ENCODE results near the gene DUT. TPM values are rescaled to one million over a fixed set of nuclear protein-coding genes. Genes with fewer than 3 reads are reported as not detected.
A peak's percentile ranks its signal among the peaks of the same experiment; 100 is the strongest.

DUT gene
- polyA plus RNA-seq, 3 donors = 43.8 to 71.9 (median 62.3) TPM

GRCh38 chr15:48330105-48330785, 984 bp upstream of the DUT start:
- peaks cover 3 to 10% of the 10 kb centered on the region in 2 donors for H3K36me3 ChIP-seq (replicated peaks in 1 of 2; ENCODE audit: control insufficient read depth in 1 of 2, insufficient read depth in 2 of 2, low read length in 2 of 2)
- intact Hi-C loops (cut with micrococcal nuclease) = loop anchor here in 1 of 2 donors (10.0 kb wide), 1 partner anchor 485 kb away; the partner anchor contains the start of gene CEP152
- H3K36me3 Mint-ChIP-seq = peaks cover 10% of the 10 kb centered on the region in 2 donors
- H3K9me3 Mint-ChIP-seq = no peaks in the 10 kb centered on the region
- peaks cover 52% of the 10 kb centered on the region for H3K79me2 ChIP-seq (ENCODE audit: insufficient read depth, low read length)
- H3K27me3 Mint-ChIP-seq (ENCODE audit: low read depth in 3 of 3) = no peaks in the 10 kb centered on the region
- peak overlapping the region; percentile 92 for H2AFZ ChIP-seq (ENCODE audit: insufficient read depth, low read depth, low read length, poor library complexity, severe bottlenecking)
- no peak for TF ChIP-seq CTCF (IDR thresholded peaks at IDR 0.05)
- H3K4me1 ChIP-seq (ENCODE audit: control insufficient read depth in 1 of 2, insufficient read depth in 2 of 2, low read length in 2 of 2) = peaks cover 15 to 20% of the 10 kb centered on the region in 2 donors
- no peaks in the 10 kb centered on the region for H3K9me3 ChIP-seq (replicated peaks in 1 of 2; ENCODE audit: control insufficient read depth in 1 of 2, insufficient read depth in 1 of 2, low read length in 2 of 2)
- peaks cover 18% of the 10 kb centered on the region for H4K20me1 ChIP-seq (ENCODE audit: insufficient read depth, low read length)
- peak overlapping the region; percentile 76 to 90 (median 77) for H3K4me3 ChIP-seq (replicated peaks in 1 of 3; ENCODE audit: low read depth in 2 of 3, low read length in 3 of 3)
- H3K27ac ChIP-seq (ENCODE audit: low read depth in 1 of 2, low read length in 2 of 2) = peak overlapping the region in 1 of 2 donors; percentile 93
- H3K4me2 ChIP-seq (replicated peaks; ENCODE audit: extremely low read depth, low read length, poor library complexity, severe bottlenecking) = peak overlapping the region; percentile 93
- peak overlapping the region; percentile 99 to 100 for H3K4me3 Mint-ChIP-seq
- peak overlapping the region in 5 of 7 donors; percentile 56 to 98 (median 92) for H3K27ac Mint-ChIP-seq
- WGBS (ENCODE audit: insufficient coverage) = no CpG with 5 or more reads among the region's 11 CpGs
- H3K9ac ChIP-seq (ENCODE audit: insufficient read depth, low read length, poor library complexity, severe bottlenecking) = peak overlapping the region; percentile 84
- H3K27me3 ChIP-seq (ENCODE audit: control insufficient read depth in 2 of 2, insufficient read depth in 2 of 2, low read length in 2 of 2) = no peaks in the 10 kb centered on the region
- DNase-seq = no peak
- peaks cover 39% of the 10 kb centered on the region for H3K4me1 Mint-ChIP-seq

DNA sequence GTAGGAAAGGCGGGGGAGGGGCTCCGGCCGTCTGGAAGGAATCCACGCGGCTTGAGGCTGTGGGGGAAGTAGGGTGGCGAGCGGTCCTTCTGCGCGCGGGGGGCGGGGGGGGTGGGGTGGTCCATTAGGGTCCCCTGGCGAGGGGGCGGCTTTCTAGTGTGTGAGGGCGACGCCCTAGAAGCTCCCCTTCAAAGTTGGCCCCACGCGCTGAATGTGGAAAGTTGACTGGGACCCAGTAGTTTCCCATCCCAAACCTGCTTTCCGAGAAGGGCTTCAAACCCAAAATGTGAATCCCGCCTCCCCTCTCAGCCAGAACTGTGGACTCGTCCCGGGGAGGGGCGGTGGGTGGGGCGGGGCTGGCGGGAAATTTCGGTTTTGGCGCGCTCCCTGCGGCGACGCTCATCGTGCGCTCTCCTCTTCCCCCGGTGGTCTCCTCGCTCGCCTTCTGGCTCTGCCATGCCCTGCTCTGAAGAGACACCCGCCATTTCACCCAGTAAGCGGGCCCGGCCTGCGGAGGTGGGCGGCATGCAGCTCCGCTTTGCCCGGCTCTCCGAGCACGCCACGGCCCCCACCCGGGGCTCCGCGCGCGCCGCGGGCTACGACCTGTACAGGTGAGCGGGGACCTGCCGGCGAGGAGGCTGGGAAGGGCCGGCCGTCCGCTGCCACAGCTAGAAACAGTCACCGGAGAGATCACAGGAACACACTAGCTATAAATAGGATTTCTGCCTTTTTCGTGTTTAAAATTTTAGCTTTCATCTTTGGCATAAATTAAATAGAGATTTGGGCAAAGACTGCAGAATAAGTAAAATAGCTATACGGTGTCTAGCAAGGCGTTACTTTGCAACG, 790 bp downstream of the DUT start:
- H3K4me3 Mint-ChIP-seq = peak overlapping the region; percentile 90 to 99
- under 1% methylated on average over 53 of the region's 64 CpGs for WGBS (ENCODE audit: insufficient coverage)
- peak overlapping the region; percentile 92 for H2AFZ ChIP-seq (ENCODE audit: insufficient read depth, low read depth, low read length, poor library complexity, severe bottlenecking)

More for the DNA sequence above, 790 bp downstream of the DUT start:
- peak overlapping the region; percentile 85 to 99 (median 96) for H3K27ac Mint-ChIP-seq
- no peaks in the 10 kb centered on the region for H3K9me3 Mint-ChIP-seq
- peak overlapping the region; percentile 74 to 93 for H3K27ac ChIP-seq (ENCODE audit: low read depth in 1 of 2, low read length in 2 of 2)
- peaks cover 18% of the 10 kb centered on the region for H4K20me1 ChIP-seq (ENCODE audit: insufficient read depth, low read length)
- peaks cover 36% of the 10 kb centered on the region for H3K4me1 Mint-ChIP-seq
- H3K9ac ChIP-seq (ENCODE audit: insufficient read depth, low read length, poor library complexity, severe bottlenecking) = peak overlapping the region; percentile 84
- no peaks in the 10 kb centered on the region for H3K9me3 ChIP-seq (replicated peaks in 1 of 2; ENCODE audit: control insufficient read depth in 1 of 2, insufficient read depth in 1 of 2, low read length in 2 of 2)
- peak in 2 of 3 donors; percentile 49 to 52 for DNase-seq
- H3K4me1 ChIP-seq (ENCODE audit: control insufficient read depth in 1 of 2, insufficient read depth in 2 of 2, low read length in 2 of 2) = peaks cover 12 to 20% of the 10 kb centered on the region in 2 donors
- H3K79me2 ChIP-seq (ENCODE audit: insufficient read depth, low read length) = peaks cover 63% of the 10 kb centered on the region
- H3K4me3 ChIP-seq (replicated peaks in 1 of 3; ENCODE audit: low read depth in 2 of 3, low read length in 3 of 3) = peak overlapping the region; percentile 76 to 90 (median 77)
- TF ChIP-seq CTCF (IDR thresholded peaks at IDR 0.05) = no peak
- H3K4me2 ChIP-seq (replicated peaks; ENCODE audit: extremely low read depth, low read length, poor library complexity, severe bottlenecking) = peak overlapping the region; percentile 93
- intact Hi-C loops (cut with micrococcal nuclease) = loop anchor here in 1 of 2 donors (10.0 kb wide), 1 partner anchor 483 kb away; the partner anchor contains the start of gene CEP152
- H3K27me3 ChIP-seq (ENCODE audit: control insufficient read depth in 2 of 2, insufficient read depth in 2 of 2, low read length in 2 of 2) = no peaks in the 10 kb centered on the region
- peaks cover 22 to 23% of the 10 kb centered on the region in 2 donors for H3K36me3 Mint-ChIP-seq
- H3K27me3 Mint-ChIP-seq (ENCODE audit: low read depth in 3 of 3) = no peaks in the 10 kb centered on the region
- H3K36me3 ChIP-seq (replicated peaks in 1 of 2; ENCODE audit: control insufficient read depth in 1 of 2, insufficient read depth in 2 of 2, low read length in 2 of 2) = peaks cover 17 to 25% of the 10 kb centered on the region in 2 donors
